Kidney glomerular epithelial cell (primary cell): ENCODE results near the gene TENT4A.

Source experiments
- DNase-seq: peaks from one replicate; lab custom pipeline; 2025; lab: John Stamatoyannopoulos, UW

Gene TENT4A

DNA sequence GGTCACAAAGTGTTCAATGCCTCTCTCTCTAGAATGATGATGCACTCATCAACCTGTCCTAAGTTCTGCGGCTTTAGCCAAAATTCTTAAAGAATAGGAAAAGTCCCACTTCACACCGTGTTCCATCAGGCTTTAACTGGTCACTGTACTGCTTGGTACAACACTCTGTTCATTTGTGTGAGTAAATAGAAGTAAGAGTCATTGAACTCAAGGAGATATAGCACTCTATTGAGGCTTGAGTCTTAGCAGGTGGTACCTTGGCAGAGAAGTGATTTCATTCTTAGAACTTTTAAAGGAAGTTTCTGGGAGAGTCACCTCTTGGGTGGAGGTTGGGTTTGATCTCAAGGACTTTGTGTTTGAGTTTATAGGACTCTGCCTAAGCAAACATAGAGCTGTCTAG is 92.6 kb downstream of the TENT4A start:
- no peak for DNase-seq
